Neural cell (in vitro differentiated cells): ENCODE results near the gene TYW1B. TPM values are rescaled to one million over a fixed set of nuclear protein-coding genes. Genes with fewer than 3 reads are reported as not detected.
"Not testable (repeated sequence)": the region's sequence is repeated elsewhere in the genome, so short reads cannot be mapped to it uniquely, and the experiment has no call there.

Experiments used
- H2AFZ ChIP-seq: fragments of 200-600, 300-800 bp; sonication (generic), shearing (Covaris generic); 2 replicates; pipeline ENCODE4 v1.6.0; 2014; ENCODE audit warnings: low read depth, mild to moderate bottlenecking, antibody characterized with exemption, low read length, moderate library complexity
- H3F3A ChIP-seq: fragments of 200-600 bp; shearing (Covaris generic); 2 replicates; pipeline ENCODE4 v1.6.1; 2016; ENCODE audit warnings: mild to moderate bottlenecking, moderate library complexity, mixed read lengths, antibody characterized with exemption, low read length; ENCODE audit not compliant: insufficient read depth, poor library complexity, severe bottlenecking
- H3K27ac ChIP-seq: fragments of 200-600, 300-800 bp; sonication (generic), shearing (Covaris generic); 2 replicates; pipeline ENCODE4 v1.5.1; 2014; ENCODE audit warnings: mild to moderate bottlenecking, low read length, moderate library complexity
- H3K27me3 ChIP-seq: fragments of 300-800, 200-600 bp; sonication (generic), shearing (Covaris generic); 2 replicates; pipeline ENCODE4 v1.6.0; 2014; ENCODE audit warnings: mild to moderate bottlenecking, low read depth, low read length, moderate library complexity; ENCODE audit not compliant: insufficient read depth
- H3K36me3 ChIP-seq: fragments of 300-800, 200-600 bp; sonication (generic), shearing (Covaris generic); 2 replicates; pipeline ENCODE4 v1.5.1; 2014; ENCODE audit warnings: mild to moderate bottlenecking, antibody characterized with exemption, low read length, moderate library complexity; ENCODE audit not compliant: insufficient read depth
- H3K4me2 ChIP-seq: fragments of 300-800, 200-600 bp; sonication (generic), shearing (Covaris generic); 2 replicates; pipeline ENCODE4 v1.6.0; 2014; ENCODE audit warnings: mild to moderate bottlenecking, low read length
- H3K4me3 ChIP-seq: fragments of 300-800, 200-600 bp; sonication (generic), shearing (Covaris generic); 2 replicates; pipeline ENCODE4 v1.5.1; 2014; ENCODE audit warnings: mild to moderate bottlenecking, low read length, moderate library complexity
- H3K79me2 ChIP-seq: fragments of 200-600 bp; shearing (Covaris generic); replicated peaks from 2 replicates; pipeline ENCODE4 v1.6.0; 2014; ENCODE audit warnings: mild to moderate bottlenecking, low read length, moderate library complexity; ENCODE audit not compliant: insufficient read depth
- H3K9ac ChIP-seq: fragments of 300-800, 200-600 bp; sonication (generic), shearing (Covaris generic); 2 replicates; pipeline ENCODE4 v1.6.1; 2016; ENCODE audit warnings: mild to moderate bottlenecking, low read length, mixed read lengths
- H3K9me2 ChIP-seq: fragments of 200-600 bp; shearing (Covaris generic); 2 replicates; pipeline ENCODE4 v1.6.1; 2016; ENCODE audit warnings: mild to moderate bottlenecking, low read length, mixed read lengths; ENCODE audit not compliant: insufficient read depth
- H3K9me3 ChIP-seq: fragments of 200-600, 300-800 bp; sonication (generic), shearing (Covaris generic); 2 replicates; pipeline ENCODE4 v1.6.1; 2016; ENCODE audit warnings: mild to moderate bottlenecking, mixed run types, low read length, moderate library complexity, mixed read lengths
- H4K20me1 ChIP-seq: fragments of 200-600 bp; shearing (Covaris generic); 2 replicates; pipeline ENCODE4 v1.6.1; 2016; ENCODE audit warnings: mild to moderate bottlenecking, mixed run types; ENCODE audit not compliant: insufficient read depth
- polyA plus RNA-seq: library from polyadenylated mRNA; depleted of rRNA; stranded (reverse); fragments of >200 nt; gene quantifications from 2 replicates; pipeline ENCODE4 v1.2.3, GENCODE V29; 2014

Gene TYW1B
- polyA plus RNA-seq, 1 donor from 2014 or later = 0.97 TPM

GRCh38 chr7:72852937-72853336 is 24.9 kb upstream of the TYW1B start:
- H3F3A ChIP-seq, H4K20me1 ChIP-seq, H3K9me3 ChIP-seq, H3K27me3 ChIP-seq, H3K79me2 ChIP-seq, H3K4me3 ChIP-seq, H3K27ac ChIP-seq, H3K36me3 ChIP-seq, H3K9me2 ChIP-seq, H3K4me2 ChIP-seq, H3K9ac ChIP-seq, H2AFZ ChIP-seq: not testable (repeated sequence)

GRCh38 chr7:72850746-72851145 is 22.7 kb upstream of the TYW1B start:
- not testable (repeated sequence) for H3F3A ChIP-seq, H3K9ac ChIP-seq, H4K20me1 ChIP-seq, H3K36me3 ChIP-seq, H3K27me3 ChIP-seq, H2AFZ ChIP-seq, H3K4me3 ChIP-seq, H3K27ac ChIP-seq, H3K4me2 ChIP-seq, H3K9me3 ChIP-seq, H3K9me2 ChIP-seq, H3K79me2 ChIP-seq

DNA sequence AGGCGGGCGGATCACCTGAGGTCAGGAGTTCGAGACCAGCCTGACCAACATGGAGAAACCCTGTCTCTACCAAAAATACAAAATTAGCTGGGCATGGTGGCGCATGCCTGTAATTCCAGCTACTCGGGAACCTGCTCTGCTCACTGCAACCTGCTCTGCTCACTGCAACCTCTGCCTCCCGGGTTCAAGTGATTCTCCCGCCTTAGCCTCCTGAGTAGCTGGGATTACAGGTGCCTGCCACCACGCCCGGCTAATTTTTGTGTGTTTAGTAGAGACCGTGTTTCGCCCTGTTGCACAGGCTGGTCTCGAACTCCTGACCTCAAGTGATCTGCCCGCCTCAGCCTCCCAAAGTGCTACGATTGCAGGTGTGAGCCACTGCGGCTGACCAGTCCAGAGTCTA is 16.1 kb upstream of the TYW1B start:
- not testable (repeated sequence) for H3K9me2 ChIP-seq, H3K4me3 ChIP-seq, H3K27me3 ChIP-seq, H3K79me2 ChIP-seq, H2AFZ ChIP-seq, H3K9me3 ChIP-seq, H3K36me3 ChIP-seq, H3K9ac ChIP-seq, H4K20me1 ChIP-seq, H3K27ac ChIP-seq, H3K4me2 ChIP-seq, H3F3A ChIP-seq

DNA sequence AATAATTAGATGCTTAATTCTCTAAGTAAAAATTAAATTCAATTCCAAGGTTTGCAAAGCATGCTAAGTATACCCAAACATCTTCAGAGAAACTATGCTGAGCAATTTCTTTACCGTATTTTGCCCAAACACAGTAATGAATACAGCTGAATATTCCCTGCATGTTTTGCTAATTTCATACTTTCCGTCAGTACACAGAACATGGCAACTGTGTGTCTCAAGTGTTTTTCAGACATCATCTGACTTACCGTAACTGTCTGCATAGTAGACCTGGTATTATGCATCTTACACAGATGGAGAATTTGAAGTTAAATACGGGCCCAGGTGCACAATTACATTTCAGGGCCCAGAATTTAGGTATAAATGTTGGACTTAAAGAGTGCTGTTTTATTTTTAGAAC is 15.2 kb upstream of the TYW1B start:
- H3K27me3 ChIP-seq = not testable (repeated sequence)

DNA sequence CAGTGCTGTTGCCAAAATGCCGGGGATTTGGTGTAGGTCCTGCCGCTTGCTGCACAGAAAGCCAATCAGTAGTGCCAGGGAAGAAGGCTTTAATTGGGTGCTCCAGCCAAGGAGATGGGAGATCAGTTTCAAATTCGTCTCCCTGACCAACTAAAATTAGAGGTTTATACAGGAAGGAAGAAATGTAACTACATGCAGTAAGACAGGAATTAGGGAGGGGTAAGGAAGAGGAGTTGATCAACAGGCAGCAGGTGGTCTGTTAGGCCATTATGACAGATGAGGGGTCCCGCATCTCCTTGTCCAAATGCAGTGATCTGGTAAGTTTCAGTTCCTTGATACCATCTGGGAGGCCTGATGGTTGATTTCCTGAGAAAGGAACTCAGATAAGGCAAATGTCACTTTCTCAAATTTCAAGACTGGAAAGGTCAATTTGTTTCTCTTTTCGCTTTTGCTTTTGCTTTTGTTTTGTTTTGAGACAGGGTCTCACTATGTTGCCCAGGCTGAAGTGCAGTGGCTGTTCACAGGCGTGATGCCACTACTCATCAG is 13.0 kb upstream of the TYW1B start:
- H3K9me3 ChIP-seq, H3K4me3 ChIP-seq, H3K27ac ChIP-seq, H3K9me2 ChIP-seq, H3K27me3 ChIP-seq, H3K36me3 ChIP-seq, H3K9ac ChIP-seq, H2AFZ ChIP-seq, H3K79me2 ChIP-seq, H4K20me1 ChIP-seq, H3F3A ChIP-seq, H3K4me2 ChIP-seq: not testable (repeated sequence)

More for the DNA sequence above, 15.2 kb upstream of the TYW1B start:
- not testable (repeated sequence) for H3K9ac ChIP-seq, H3K9me2 ChIP-seq, H3F3A ChIP-seq, H3K4me3 ChIP-seq, H3K4me2 ChIP-seq, H3K36me3 ChIP-seq, H3K9me3 ChIP-seq, H3K27ac ChIP-seq, H3K79me2 ChIP-seq, H4K20me1 ChIP-seq, H2AFZ ChIP-seq

GRCh38 chr7:72838315-72838714 is 10.3 kb upstream of the TYW1B start:
- not testable (repeated sequence) for H3K36me3 ChIP-seq, H3F3A ChIP-seq, H3K4me2 ChIP-seq, H3K27me3 ChIP-seq, H3K79me2 ChIP-seq, H3K9me3 ChIP-seq, H4K20me1 ChIP-seq, H3K9me2 ChIP-seq, H3K9ac ChIP-seq, H2AFZ ChIP-seq, H3K4me3 ChIP-seq, H3K27ac ChIP-seq

- H3K9ac ChIP-seq, H3K27ac ChIP-seq, H4K20me1 ChIP-seq, H3K9me3 ChIP-seq, H3K4me3 ChIP-seq, H3K4me2 ChIP-seq, H3F3A ChIP-seq, H3K27me3 ChIP-seq, H3K79me2 ChIP-seq, H3K36me3 ChIP-seq, H2AFZ ChIP-seq, H3K9me2 ChIP-seq: not testable (repeated sequence)
Observed at GRCh38 chr7:72837291-72837690, 9.3 kb upstream of the TYW1B start.

DNA sequence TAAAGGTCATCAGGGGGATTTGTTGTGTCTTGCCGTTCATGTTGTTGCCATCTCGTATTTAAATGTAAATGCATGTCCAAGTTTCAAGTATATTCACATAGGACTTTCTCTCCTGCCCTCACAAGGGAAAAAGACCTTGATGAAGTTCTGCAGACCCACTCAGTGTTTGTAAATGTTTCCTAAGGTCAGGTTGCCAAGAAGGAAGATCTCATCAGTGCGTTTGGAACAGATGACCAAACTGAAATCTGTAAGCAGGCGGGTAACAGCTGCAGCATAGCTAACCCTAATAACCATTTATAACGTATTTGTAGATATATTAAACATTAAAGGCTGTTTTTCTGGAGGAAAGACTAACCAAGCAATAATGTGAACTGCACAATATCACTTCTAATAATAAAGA is 2.6 kb upstream of the TYW1B start:
- not testable (repeated sequence) for H4K20me1 ChIP-seq, H3K4me2 ChIP-seq, H3K27me3 ChIP-seq, H3K9me3 ChIP-seq, H3K36me3 ChIP-seq, H3K27ac ChIP-seq, H3K9ac ChIP-seq, H3F3A ChIP-seq, H3K9me2 ChIP-seq, H2AFZ ChIP-seq
- peaks cover 12% of the 10 kb centered on the region for H3K79me2 ChIP-seq
- H3K4me3 ChIP-seq = peak overlapping the region; percentile 70
